Liver (tissue), 9 donors: ENCODE measurements around the gene SRP19. TPM values are rescaled to one million over a fixed set of nuclear protein-coding genes. Genes with fewer than 3 reads are reported as not detected.

ENCODE experiments used
- DNase-seq: peaks from one replicate; pipeline ENCODE4 v3.0.0-alpha.2; 2017; ENCODE audit warnings: low spot score
- H3K27ac ChIP-seq, 2 donors: one replicate each; pipeline ENCODE4 v1.7.0; 2013; ENCODE audit warnings: inconsistent platforms in 2 of 2, low read length in 2 of 2, control low read depth in 1 of 2, low read depth in 1 of 2, mild to moderate bottlenecking in 1 of 2
- H3K27me3 ChIP-seq, 4 donors: one replicate each; pipeline versions ENCODE4 v1.6.1 to v1.7.0; 2013; ENCODE audit warnings: low read length in 3 of 4, inconsistent platforms in 1 of 4, mild to moderate bottlenecking in 1 of 4, moderate library complexity in 1 of 4; ENCODE audit not compliant: control insufficient read depth in 4 of 4, insufficient read depth in 4 of 4
- H3K36me3 ChIP-seq, 4 donors: one replicate each; pipeline versions ENCODE4 v1.6.1 to v1.7.0; 2013; ENCODE audit warnings: low read length in 3 of 4, mild to moderate bottlenecking in 3 of 4, low read depth in 1 of 4, moderate library complexity in 1 of 4; ENCODE audit not compliant: control insufficient read depth in 4 of 4, insufficient read depth in 3 of 4
- H3K4me1 ChIP-seq, 4 donors: one replicate each; pipeline versions ENCODE4 v1.6.1 to v1.7.0; 2013; ENCODE audit warnings: low read length in 3 of 4, mild to moderate bottlenecking in 3 of 4, moderate library complexity in 1 of 4; ENCODE audit not compliant: control insufficient read depth in 4 of 4, insufficient read depth in 4 of 4
- H3K4me3 ChIP-seq, 3 donors: one replicate each; pipeline versions ENCODE4 v1.6.1 to v1.7.0; 2013; ENCODE audit warnings: low read length in 3 of 3, control low read depth in 1 of 3, low read depth in 1 of 3, mild to moderate bottlenecking in 1 of 3
- H3K9ac ChIP-seq, 2 donors: one replicate each; pipeline ENCODE4 v1.7.0; 2013; ENCODE audit warnings: low read length in 2 of 2, mild to moderate bottlenecking in 2 of 2, moderate library complexity in 2 of 2, control low read depth in 1 of 2, low read depth in 1 of 2
- H3K9me3 ChIP-seq, 4 donors: one replicate each; pipeline versions ENCODE4 v1.6.1 to v1.7.0; 2013; ENCODE audit warnings: low read length in 3 of 4; ENCODE audit not compliant: control insufficient read depth in 4 of 4
- FOXA1 ChIP-seq: IDR thresholded peaks from 2 replicates; pipeline ENCODE4 v1.6.1; 2016; ENCODE audit warnings: antibody characterized with exemption
- FOXA2 ChIP-seq: IDR thresholded peaks from 2 replicates; pipeline ENCODE4 v1.6.1; 2016; ENCODE audit warnings: antibody characterized with exemption
- GABPA ChIP-seq, 2 donors: IDR thresholded peaks in 1 of 2; conservative IDR thresholded peaks in 1 of 2; 2 replicates each; pipeline ENCODE4 v1.6.1; 2016; ENCODE audit warnings: antibody characterized with exemption in 2 of 2, mild to moderate bottlenecking in 1 of 2, moderate library complexity in 1 of 2
- HNF4A ChIP-seq, 2 donors: conservative IDR thresholded peaks; 2 replicates each; pipeline ENCODE4 v1.6.1; 2016; ENCODE audit warnings: antibody characterized with exemption in 2 of 2, mild to moderate bottlenecking in 2 of 2
- JUND ChIP-seq, 2 donors: IDR thresholded peaks; 2 replicates each; pipeline ENCODE4 v1.6.1; 2016; ENCODE audit warnings: antibody characterized with exemption in 2 of 2
- NR2F2 ChIP-seq: IDR thresholded peaks from 2 replicates; pipeline ENCODE4 v1.6.1; 2016; ENCODE audit warnings: antibody characterized with exemption
- RAD21 ChIP-seq, 2 donors: IDR thresholded peaks; 2 replicates each; pipeline ENCODE4 v1.6.1; 2016; ENCODE audit warnings: antibody characterized with exemption in 2 of 2, mild to moderate bottlenecking in 2 of 2
- RXRA ChIP-seq, 2 donors: IDR thresholded peaks; 2 replicates each; pipeline ENCODE4 v1.6.1; 2017 to 2018; ENCODE audit warnings: antibody characterized with exemption in 2 of 2, mild to moderate bottlenecking in 1 of 2
- SP1 ChIP-seq: IDR thresholded peaks from 2 replicates; pipeline ENCODE4 v1.6.1; 2018; ENCODE audit warnings: antibody characterized with exemption, mild to moderate bottlenecking
- TAF1 ChIP-seq: conservative IDR thresholded peaks from 2 replicates; pipeline ENCODE4 v1.6.1; 2016; ENCODE audit warnings: antibody characterized with exemption, mild to moderate bottlenecking
- YY1 ChIP-seq: IDR thresholded peaks from 2 replicates; pipeline ENCODE4 v1.6.1; 2016; ENCODE audit warnings: antibody characterized with exemption, mild to moderate bottlenecking
- WGBS: extraction: QIAGEN DNeasy Blood & Tissue Kit; methylation state at CpG from one replicate; pipeline ENCODE4 v1.1.7; 2013; 5-methylcytosine and 5-hydroxymethylcytosine counted together
- polyA plus RNA-seq, 2 donors: library from polyadenylated mRNA; stranded (reverse) in 1 of 2; unstranded in 1 of 2; fragments of 200-250 nt in 1 of 2; fragments of >200 nt in 1 of 2; fragmentation: Nextera tagmentation in 1 of 2; extraction: Ambion mirVana in 1 of 2; gene quantifications; one replicate each; pipeline versions ENCODE4 v1.2.1 to v1.2.3, GENCODE V29; 2013 to 2015
- total RNA-seq, 2 donors: library from RNA; depleted of rRNA; stranded (reverse); fragments of >200 nt; gene quantifications; one replicate each; pipeline ENCODE4 v1.2.3, GENCODE V29; 2014
- TF ChIP-seq, protein P1 (sequence below): IDR thresholded peaks from 2 replicates; pipeline ENCODE4 v1.6.1; 2016; ENCODE audit warnings: antibody characterized with exemption
- TF ChIP-seq, protein P2 (sequence below): IDR thresholded peaks from 2 replicates; pipeline ENCODE4 v1.6.1; 2016; ENCODE audit warnings: antibody characterized with exemption
- TF ChIP-seq, protein P3 (sequence below): fragments of 150-350 bp; IDR thresholded peaks from 2 replicates; pipeline ENCODE4 v1.5.1; 2017; ENCODE audit warnings: improper control_type of control experiment, low read depth, low read length; ENCODE audit not compliant: missing input control
- TF ChIP-seq, protein P4 (sequence below): IDR thresholded peaks from 2 replicates; pipeline ENCODE4 v1.6.1; 2016; ENCODE audit warnings: antibody characterized with exemption
- donor health status: healthy.
- donor health status: healthy.
- donor health status: healthy.
- donor health status: healthy.
- donor health status: healthy.

Gene SRP19
- total and polyA plus RNA-seq, 4 donors, result 22.0 to 65.5 (median 50.8) TPM

DNA sequence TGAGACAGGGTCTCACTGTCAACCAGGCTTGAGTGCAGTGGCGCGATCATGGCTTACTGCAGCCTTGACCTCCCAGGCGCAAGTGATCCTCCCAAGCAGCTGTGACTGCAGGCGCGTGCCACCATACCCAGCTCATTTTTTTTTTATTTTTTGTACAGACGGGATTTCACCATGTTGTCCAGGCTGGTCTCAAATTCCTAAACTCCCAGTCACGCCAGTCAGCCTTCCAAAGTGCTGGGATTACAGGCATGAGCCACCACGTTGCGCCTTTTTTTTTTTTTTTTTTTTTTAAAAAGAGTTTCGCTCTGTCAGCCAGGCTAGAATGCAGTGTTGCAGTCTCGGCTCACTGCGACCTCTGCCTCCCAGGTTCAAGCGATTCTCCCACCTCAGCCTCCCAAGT, 27.1 kb upstream of the SRP19 start:
- no peak overlapping the region for H3K9ac ChIP-seq
- no peaks in the 10 kb centered on the region for H3K9me3 ChIP-seq
- 97% methylated on average over 13 of the region's 13 CpGs for WGBS
- H3K36me3 ChIP-seq, result peaks cover 7 to 20% (median 17%) of the 10 kb centered on the region in 4 donors
- TF ChIP-seq NR2F2, result no peak
- no peak for TF ChIP-seq JUND (IDR thresholded peaks at IDR 0.05)
- no peak for TF ChIP-seq RAD21 (IDR thresholded peaks at IDR 0.05)
- TF ChIP-seq SP1, result no peak
- TF ChIP-seq, protein P1, sequence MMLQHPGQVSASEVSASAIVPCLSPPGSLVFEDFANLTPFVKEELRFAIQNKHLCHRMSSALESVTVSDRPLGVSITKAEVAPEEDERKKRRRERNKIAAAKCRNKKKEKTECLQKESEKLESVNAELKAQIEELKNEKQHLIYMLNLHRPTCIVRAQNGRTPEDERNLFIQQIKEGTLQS, result no peak
- TF ChIP-seq GABPA (IDR thresholded peaks at IDR 0.05 in 1 of 2, conservative IDR thresholded peaks at IDR 0.05 in 1 of 2), result no peak
- no peak for TF ChIP-seq RXRA (IDR thresholded peaks at IDR 0.05)
- no peak for DNase-seq
- no peaks in the 10 kb centered on the region for H3K4me1 ChIP-seq
- no peaks in the 10 kb centered on the region for H3K27me3 ChIP-seq
- H3K4me3 ChIP-seq, result no peak overlapping the region
- H3K27ac ChIP-seq, result no peak overlapping the region

DNA sequence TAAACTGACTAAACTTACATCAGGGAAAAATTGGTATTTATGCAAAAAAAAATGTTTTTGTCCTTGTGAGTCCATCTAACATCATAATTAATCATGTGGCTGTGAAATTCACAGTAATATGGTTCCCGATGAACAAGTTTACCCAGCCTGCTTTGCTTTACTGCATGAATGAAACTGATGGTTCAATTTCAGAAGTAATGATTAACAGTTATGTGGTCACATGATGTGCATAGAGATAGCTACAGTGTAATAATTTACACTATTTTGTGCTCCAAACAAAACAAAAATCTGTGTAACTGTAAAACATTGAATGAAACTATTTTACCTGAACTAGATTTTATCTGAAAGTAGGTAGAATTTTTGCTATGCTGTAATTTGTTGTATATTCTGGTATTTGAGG, 16.6 kb upstream of the SRP19 start:
- Histone ChIP-seq H3K36me3 (peaks cover 0 to 4% (median under 1%) of the 10 kb centered on the region in 4 donors), H3K9ac (no peak overlapping the region), H3K27me3 (no peaks in the 10 kb centered on the region), H3K27ac (no peak overlapping the region), H3K4me3 (no peak overlapping the region), H3K4me1 (peaks cover 0 to 6% (median 1%) of the 10 kb centered on the region in 4 donors), H3K9me3 (no peaks in the 10 kb centered on the region)
- WGBS, result 89% methylated on average over 1 of the region's 1 CpG
- DNase-seq, result no peak
- TF ChIP-seq YY1, result no peak
- no peak for TF ChIP-seq TAF1
- no peak for TF ChIP-seq JUND (IDR thresholded peaks at IDR 0.05)
- TF ChIP-seq, protein P2, sequence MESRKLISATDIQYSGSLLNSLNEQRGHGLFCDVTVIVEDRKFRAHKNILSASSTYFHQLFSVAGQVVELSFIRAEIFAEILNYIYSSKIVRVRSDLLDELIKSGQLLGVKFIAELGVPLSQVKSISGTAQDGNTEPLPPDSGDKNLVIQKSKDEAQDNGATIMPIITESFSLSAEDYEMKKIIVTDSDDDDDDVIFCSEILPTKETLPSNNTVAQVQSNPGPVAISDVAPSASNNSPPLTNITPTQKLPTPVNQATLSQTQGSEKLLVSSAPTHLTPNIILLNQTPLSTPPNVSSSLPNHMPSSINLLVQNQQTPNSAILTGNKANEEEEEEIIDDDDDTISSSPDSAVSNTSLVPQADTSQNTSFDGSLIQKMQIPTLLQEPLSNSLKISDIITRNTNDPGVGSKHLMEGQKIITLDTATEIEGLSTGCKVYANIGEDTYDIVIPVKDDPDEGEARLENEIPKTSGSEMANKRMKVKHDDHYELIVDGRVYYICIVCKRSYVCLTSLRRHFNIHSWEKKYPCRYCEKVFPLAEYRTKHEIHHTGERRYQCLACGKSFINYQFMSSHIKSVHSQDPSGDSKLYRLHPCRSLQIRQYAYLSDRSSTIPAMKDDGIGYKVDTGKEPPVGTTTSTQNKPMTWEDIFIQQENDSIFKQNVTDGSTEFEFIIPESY, result no peak
- TF ChIP-seq, protein P3, sequence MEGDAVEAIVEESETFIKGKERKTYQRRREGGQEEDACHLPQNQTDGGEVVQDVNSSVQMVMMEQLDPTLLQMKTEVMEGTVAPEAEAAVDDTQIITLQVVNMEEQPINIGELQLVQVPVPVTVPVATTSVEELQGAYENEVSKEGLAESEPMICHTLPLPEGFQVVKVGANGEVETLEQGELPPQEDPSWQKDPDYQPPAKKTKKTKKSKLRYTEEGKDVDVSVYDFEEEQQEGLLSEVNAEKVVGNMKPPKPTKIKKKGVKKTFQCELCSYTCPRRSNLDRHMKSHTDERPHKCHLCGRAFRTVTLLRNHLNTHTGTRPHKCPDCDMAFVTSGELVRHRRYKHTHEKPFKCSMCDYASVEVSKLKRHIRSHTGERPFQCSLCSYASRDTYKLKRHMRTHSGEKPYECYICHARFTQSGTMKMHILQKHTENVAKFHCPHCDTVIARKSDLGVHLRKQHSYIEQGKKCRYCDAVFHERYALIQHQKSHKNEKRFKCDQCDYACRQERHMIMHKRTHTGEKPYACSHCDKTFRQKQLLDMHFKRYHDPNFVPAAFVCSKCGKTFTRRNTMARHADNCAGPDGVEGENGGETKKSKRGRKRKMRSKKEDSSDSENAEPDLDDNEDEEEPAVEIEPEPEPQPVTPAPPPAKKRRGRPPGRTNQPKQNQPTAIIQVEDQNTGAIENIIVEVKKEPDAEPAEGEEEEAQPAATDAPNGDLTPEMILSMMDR, result no peak
- TF ChIP-seq FOXA1, result no peak
- TF ChIP-seq FOXA2, result no peak

DNA sequence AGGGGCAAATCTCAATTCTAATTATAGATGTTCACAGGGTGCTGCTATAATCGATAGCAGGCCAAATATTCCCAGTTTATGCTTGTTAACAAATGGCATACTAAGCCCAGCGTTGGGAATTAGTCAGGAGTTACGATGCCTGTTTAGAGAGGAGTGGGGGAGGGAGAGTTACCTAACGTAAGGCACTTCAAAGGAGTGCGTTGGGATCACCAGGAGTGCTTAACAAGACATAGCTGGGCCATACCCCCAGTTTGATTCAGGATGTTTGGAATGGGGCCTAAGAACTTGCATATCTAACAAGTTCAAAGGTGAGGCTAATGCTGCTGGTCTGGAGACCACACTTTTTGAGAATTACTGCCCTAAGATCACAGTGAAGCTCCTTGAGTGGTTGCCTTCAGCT, 14.5 kb upstream of the SRP19 start:
- Histone ChIP-seq H3K27me3 (no peaks in the 10 kb centered on the region), H3K36me3 (no peaks in the 10 kb centered on the region), H3K4me3 (no peak overlapping the region), H3K9me3 (no peaks in the 10 kb centered on the region), H3K27ac (no peak overlapping the region), H3K4me1 (peaks cover 0 to 6% (median 1%) of the 10 kb centered on the region in 4 donors), H3K9ac (no peak overlapping the region)
- DNase-seq, result no peak
- WGBS, result 91% methylated on average over 5 of the region's 5 CpGs
- TF ChIP-seq FOXA1 (no peak), SP1 (no peak), JUND (IDR thresholded peaks at IDR 0.05) (no peak), TAF1 (no peak), HNF4A (conservative IDR thresholded peaks at IDR 0.05) (no peak)
- TF ChIP-seq, protein P4, sequence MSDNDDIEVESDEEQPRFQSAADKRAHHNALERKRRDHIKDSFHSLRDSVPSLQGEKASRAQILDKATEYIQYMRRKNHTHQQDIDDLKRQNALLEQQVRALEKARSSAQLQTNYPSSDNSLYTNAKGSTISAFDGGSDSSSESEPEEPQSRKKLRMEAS, result no peak
- TF ChIP-seq, protein P2, result no peak
